Fibroblast of upper back skin (primary cell): ENCODE measurements around the gene EFCC1.
"Not testable (repeated sequence)": the region's sequence is repeated elsewhere in the genome, so short reads cannot be mapped to it uniquely, and the experiment has no call there.

Experiments
- DNase-seq: peaks from one replicate; pipeline ENCODE4 v3.0.0-alpha.2; 2013

EFCC1 gene

DNA sequence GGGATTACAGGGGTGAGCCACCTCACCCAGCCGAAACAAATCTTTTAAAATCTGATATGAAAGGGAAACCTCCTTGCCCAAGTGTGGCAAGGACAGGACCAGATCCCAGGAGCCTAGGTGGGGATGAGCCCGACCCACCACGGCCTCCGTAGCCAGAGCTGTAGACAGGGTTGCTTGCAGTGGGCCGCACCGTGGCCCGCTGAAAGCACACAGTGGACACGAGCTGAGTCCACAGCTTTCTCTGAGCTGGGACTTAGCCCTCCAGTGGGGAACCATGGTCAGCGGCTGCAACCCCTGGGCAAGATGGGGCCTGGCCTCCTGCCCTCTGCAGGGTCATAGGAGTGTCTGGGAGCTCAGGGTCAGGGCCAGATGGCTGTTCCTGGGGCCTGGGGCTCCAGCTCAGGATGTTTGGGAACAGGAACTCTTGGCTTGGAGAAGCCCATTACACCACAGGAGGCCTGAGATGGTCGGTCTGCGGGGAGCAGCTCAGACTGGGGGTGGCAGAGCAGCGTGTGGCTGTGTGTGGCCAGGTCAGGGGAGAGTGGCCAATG is 84.1 kb downstream of the EFCC1 start:
- DNase-seq, result no peak

DNA sequence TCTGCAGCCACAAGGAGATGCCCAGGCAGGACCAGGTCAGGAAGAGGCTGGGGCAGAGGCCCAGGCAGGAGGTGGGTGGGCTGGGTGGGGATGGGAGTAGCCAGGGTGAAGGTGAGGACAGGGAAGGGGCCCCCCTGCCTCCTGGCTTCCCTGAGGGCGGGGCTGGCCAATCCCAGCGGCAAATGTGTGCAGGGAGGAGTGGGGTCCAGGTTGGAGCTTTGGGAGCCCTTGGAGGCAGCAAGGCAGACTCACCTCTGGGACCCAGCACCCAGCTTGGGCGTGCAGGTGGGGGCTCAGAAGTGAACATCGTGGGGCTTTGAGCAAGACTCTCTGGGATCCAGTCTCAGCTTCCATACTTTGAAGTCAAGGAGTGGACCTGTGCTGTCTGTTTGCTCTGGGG is 84.7 kb downstream of the EFCC1 start:
- no peak for DNase-seq

DNA sequence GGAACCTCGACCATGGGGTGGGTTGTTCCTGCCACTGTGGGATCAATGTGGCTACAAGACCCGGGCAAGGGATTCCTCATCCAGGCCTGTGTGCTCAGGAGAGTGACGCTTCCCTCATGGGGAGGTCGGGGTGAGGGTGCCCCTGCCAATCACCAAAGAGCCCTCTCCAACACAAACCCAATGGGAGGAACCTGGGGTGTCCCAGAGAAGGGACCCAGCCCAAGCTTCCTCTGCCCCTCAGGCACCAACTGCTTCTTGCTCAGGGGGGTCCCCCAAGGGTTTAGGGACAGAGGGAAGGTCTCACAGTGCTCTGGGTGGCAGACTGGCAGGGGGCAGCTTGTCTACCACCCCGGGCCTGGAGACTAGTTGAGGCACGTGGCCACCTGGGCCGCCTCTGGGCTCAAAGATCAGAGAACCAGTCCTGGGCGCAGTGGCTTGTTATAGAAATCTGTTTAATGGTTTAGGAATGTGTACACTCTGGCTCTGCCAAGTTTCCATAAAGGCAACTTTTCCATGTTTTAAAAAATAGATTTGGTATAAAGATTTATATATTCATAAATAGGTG is 86.1 kb downstream of the EFCC1 start:
- DNase-seq, result peak; percentile 17

DNA sequence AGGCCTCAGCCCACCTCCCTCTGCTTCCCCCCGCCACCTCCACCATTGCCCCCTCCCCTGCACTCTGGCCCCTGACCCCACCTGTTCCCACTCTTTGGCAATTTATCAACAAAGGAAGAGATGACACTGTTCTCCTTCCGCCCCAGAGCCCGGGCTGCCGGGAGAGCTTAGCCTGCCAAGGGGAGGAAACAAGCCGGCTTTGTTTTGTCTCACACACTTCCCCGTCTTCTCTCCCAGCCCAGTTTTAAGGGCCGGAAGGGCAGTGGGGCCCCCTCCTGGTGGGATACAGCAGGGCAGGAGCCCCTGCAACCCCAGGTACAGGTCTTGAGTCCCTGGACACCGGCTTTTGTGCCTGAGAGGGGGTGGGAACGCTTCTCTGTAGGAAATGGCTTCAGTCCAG is 86.8 kb downstream of the EFCC1 start:
- DNase-seq, result not testable (repeated sequence)

DNA sequence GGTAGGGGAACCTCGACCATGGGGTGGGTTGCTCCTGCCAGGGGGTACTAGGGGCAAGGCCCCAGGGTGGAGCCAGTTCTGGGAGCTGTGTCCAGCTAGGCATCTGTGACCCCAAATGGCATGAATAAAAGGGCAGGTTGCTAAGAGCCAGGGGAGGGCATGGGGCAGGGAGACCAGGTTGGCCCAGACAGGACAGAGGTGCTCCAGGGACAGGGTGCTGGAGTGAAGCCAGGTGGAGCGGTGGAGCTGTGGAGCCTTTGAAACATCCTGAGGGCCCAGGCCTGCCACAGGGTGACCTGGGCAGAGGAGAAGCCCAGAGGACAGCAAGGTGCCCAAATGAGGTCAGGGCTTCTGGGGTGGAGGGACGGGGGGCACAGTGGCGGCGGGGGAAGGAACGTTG is 87.2 kb downstream of the EFCC1 start:
- not testable (repeated sequence) for DNase-seq
